GM21423 (cell line): ENCODE results near the gene CORO2B.

ENCODE experiments used
- ATAC-seq: cut with Tn5 transposase; IDR thresholded peaks from one replicate; pipeline ENCODE4 v1.9.1; 2021; ENCODE audit warnings: mild to moderate bottlenecking, moderate library complexity; ENCODE audit not compliant: unreplicated experiment

CORO2B gene

DNA sequence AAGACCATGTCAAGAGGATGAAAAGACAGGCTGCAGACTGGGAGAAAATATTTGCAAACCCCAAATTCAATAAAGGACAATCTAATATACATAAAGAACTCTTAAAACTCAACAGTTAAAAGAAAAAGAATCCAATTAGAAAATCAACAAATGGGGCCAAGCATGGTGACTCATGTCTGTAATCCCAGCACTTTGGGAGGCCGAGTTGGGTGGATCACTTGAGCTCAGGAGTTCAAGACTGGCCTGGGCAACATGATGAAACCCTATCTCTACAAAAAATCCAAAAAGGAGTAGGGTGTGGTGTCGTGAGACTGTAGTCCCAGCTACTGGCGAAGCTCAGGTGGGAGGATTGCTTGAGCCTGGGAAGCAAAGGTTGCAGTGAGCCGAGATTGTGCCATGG is 184.3 kb downstream of the CORO2B start:
- no peak for ATAC-seq

DNA sequence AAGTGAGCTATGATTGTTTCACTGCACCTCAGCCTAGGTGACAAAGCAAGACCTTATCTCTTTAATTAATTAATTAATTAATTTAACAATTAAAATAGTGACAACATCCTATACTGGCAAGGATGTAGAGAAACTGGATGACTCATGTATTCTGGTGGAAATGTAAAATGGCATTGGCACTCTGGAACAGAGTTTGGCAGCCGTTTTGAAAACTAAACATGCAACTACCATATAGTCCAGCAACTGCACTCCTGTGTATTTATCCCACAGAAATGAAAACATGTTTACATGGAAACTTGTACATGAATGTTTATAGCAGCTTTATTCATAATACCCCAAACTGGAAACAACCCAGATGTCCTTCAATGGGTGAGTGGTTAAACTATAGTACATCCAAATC is 185.3 kb downstream of the CORO2B start:
- ATAC-seq = no peak

DNA sequence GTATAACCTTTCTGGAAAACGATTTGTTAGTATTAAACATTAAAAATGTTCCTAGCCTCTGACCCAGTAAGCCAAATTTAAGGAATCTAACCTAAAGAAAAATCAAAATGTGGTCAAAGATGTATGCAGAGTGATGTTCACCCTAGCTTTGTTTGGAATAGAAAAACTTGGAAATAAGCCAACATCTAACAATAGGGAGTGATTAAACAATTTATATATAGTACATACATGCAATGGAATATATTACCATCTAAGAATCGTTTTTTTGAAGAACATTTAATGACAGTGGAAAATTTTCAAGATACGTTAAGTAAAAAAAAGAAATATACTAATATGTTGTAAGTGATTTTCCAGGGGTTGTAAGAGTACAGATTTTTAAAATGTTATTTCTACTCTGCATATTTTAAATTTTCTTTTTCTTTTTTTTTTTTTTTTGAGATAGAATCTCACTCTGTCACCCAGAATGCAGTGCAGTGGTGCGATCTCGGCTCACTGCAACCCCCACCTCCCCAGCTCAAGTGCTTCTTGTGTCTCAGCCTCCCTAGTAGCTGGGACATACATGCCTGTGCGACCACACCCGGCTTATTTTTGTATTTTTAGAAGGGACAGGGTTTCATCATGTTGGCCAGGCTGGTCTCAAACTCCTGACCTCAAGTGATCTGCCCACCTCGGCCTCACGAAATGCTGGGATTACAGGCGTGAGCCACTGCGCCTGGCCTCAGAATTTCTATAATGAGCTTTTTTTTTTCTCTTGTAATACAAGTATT is 187.0 kb downstream of the CORO2B start:
- no peak for ATAC-seq

- ATAC-seq = no peak
Observed at GRCh38 chr15:68767833-68768232, 189.0 kb downstream of the CORO2B start.

DNA sequence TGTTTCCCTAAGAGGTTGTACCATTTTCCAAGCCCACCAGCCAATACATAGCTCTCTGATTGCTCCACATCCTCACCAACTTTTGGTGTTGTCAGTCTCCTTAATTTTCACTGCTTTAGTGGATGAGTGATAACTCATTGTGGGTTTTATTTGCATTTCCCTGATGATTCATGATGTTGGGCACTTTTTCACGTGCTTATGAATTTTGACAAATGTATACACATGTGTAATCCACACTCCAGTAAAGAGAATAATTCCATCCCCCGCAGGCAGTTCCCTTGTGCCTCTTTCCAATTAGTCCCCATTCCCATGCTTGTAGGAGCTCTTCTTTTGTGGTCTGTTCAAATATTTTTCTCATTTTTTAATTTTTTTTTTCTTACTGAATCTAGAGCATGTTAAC is 189.5 kb downstream of the CORO2B start:
- ATAC-seq = no peak

- no peak for ATAC-seq
Observed at GRCh38 chr15:68769702-68770101, 190.9 kb downstream of the CORO2B start.

DNA sequence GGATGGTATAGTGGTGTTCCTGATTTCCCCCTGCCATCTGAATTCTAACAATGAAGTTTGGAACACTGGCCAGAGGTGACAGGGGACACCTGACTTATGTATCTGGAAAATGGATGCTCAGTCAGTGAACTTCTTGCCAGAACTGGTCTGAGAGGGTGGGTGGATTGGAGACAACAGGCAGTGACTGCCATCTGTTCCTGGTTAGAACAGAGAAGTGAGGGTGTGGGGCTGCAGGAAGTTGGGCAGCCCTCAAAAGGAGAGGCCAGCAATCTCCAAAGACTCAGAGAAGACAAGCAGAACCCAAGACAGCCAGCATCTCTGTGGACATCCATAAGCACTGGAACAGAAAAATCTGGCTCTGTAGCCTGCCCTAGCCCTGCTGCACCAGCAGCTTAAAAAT is 191.4 kb downstream of the CORO2B start:
- ATAC-seq = no peak

GRCh38 chr15:68773036-68773435 is 194.2 kb downstream of the CORO2B start:
- no peak for ATAC-seq

- ATAC-seq = no peak
Observed at GRCh38 chr15:68774120-68774519, 195.3 kb downstream of the CORO2B start.

DNA sequence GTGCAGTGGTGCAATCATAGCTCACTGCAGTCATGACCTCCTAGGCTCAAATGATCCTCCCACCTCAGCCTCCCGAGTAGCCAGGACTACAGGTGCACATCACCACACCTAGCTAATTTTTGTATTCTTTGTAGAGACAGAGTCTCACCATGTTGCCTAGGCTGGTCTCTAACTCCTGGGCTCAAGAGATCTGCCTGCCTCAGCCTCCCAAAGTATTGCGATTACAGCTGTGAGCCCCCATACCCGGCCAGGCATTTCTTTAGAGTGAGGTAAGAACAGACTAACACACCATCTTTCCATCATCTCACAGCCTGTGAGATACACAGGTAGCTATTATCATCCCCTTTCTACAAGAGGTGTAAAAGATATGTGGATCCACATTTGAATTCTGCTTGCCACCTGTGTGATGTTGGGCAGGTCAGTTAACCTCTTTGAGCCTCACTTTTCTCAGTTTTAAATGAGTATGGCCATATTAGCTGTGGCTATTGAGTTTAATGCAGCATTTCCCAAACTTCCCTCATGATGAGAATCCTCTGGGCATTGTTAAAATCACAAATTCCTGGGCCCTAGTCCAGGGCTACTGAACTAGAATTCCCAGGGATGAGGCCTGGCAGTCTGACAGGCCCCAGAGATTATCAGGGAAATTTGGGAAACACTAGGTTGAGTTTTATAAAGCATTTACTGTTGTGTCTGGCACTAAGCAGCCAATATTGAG is 195.9 kb downstream of the CORO2B start:
- no peak for ATAC-seq

GRCh38 chr15:68775236-68775577 is 196.4 kb downstream of the CORO2B start:
- no peak for ATAC-seq

DNA sequence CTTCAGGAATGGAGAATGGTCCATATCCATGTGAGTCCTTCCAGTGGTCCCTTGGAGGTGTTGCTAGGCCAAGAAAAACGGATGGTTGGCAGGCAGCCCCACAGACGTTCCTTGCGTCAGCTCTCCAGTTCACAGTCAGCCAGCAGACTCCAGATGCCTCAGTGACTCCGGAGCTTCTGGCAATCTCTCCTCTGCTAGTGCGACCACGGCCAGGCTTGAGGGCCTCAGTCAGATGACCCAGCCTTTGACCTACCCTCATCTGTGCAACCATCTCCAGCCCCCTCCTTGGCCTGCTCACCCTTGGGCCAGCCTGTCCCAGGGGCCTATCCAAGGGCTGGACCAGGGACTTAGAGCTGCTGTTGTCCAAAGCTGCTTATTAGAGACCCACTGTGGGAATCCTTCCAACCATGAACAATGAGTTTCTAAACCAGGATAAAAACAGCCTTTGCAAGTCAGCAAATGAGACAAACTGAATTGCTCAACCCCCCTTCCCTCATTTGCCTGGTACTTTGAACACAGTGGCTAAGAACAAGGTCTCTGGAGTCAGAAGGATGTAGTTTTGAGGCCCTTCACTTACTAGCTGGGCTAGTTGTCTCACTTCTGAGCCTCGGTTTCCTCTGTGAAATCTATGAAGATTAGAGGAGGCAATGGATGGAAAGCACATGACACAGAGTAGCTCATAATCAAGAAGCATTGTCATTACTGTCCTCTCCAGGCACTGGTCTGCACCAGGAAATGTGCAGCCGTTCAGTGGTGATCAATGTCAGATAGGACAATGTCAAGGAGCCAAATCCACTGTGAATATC is 197.1 kb downstream of the CORO2B start:
- ATAC-seq = no peak

DNA sequence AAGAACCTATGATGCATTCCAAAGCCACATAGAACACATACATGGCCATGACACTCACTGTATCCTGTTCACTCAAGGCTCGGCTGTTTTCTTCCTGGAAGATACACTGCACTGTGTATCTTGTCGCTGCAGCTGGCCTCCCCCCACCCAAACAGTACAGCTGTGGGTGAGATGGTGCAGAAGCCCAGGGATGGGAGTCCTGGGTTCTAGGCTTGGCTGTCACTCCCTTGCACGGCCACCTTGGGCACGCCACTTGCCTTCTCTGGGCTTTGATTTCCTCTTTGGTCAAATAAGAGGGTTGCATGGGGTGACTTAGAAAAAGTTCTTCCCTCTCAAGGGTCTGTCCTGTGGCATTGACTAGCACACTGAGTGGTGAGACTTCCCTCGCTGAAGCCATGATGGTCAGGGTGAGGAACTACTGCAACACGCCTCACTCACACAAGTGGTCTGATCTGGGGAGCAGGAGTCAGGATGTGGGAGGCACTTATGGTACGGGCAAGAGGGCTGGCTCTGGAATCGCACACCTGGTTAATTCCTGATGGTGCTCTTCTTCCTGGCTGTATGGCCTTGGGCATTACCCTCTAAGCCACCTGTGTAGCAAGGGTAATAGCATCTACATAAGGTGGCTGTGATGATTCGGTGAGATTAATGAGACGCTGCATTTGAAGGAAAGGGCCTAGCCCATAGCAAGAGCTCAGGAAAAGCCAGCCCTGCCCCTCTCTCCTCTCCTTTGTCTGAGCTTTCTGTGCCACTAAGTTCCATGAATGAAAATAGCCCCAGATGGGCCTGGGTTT is 197.9 kb downstream of the CORO2B start:
- ATAC-seq = no peak
